22Rv1 (cell line): Measurements from ENCODE around the gene SLC7A7.

Experiments
- CTCF ChIP-seq: fragments of 450-650 bp; IDR thresholded peaks from 2 replicates; pipeline ENCODE4 v1.5.1; 2017; ENCODE audit warnings: mild to moderate bottlenecking
- ZFX ChIP-seq: fragments of 450-650 bp; IDR thresholded peaks from 2 replicates; pipeline ENCODE4 v1.6.1; 2017; ENCODE audit warnings: antibody characterized with exemption, borderline replicate concordance

GRCh38 chr14:22848351-22849164, 33.3 kb upstream of the SLC7A7 start:
- no peak for TF ChIP-seq CTCF
- no peak for TF ChIP-seq ZFX
